Breast epithelium (tissue), 4 donors: Measurements from ENCODE around the gene PPP1R11. TPM values are rescaled to one million over a fixed set of nuclear protein-coding genes. Genes with fewer than 3 reads are reported as not detected.
"Not testable (repeated sequence)": the region's sequence is repeated elsewhere in the genome, so short reads cannot be mapped to it uniquely, and the experiment has no call there.

Experiments
- DNase-seq, 2 donors: peaks; one replicate each; pipeline ENCODE4 v3.0.0-alpha.2; 2019; ENCODE audit warnings: low spot score in 2 of 2
- H3K27ac ChIP-seq, 2 donors: fragments of 200-600 bp; sonication (generic) in 1 of 2; one replicate each; pipeline ENCODE4 v1.5.1; 2016 to 2019; ENCODE audit warnings: mild to moderate bottlenecking in 1 of 2
- H3K27me3 ChIP-seq, 2 donors: fragments of 200-600 bp; sonication (generic) in 1 of 2; one replicate each; pipeline versions ENCODE4 v1.5.1 to v1.6.0; 2017 to 2019; ENCODE audit warnings: control low read depth in 1 of 2, mild to moderate bottlenecking in 1 of 2
- H3K36me3 ChIP-seq: fragments of 200-600 bp; one replicate; pipeline ENCODE4 v1.5.1; 2019
- H3K4me1 ChIP-seq, 2 donors: fragments of 200-600 bp; sonication (generic); one replicate each; pipeline ENCODE4 v1.5.1; 2016 to 2019; ENCODE audit warnings: control low read depth in 1 of 2
- H3K4me3 ChIP-seq, 3 donors: fragments of 200-600 bp; sonication (generic); 1 replicate in 2 of 3; 2 replicates in 1 of 3; pipeline ENCODE4 v1.5.1; 2016 to 2019; ENCODE audit warnings: mild to moderate bottlenecking in 3 of 3, moderate library complexity in 2 of 3
- H3K9me3 ChIP-seq, 2 donors: fragments of 200-600 bp; sonication (generic) in 1 of 2; one replicate each; pipeline ENCODE4 v1.5.1; 2016 to 2019; ENCODE audit warnings: control low read depth in 1 of 2
- POLR2A ChIP-seq: fragments of 450-650 bp; IDR thresholded peaks from one replicate; pipeline ENCODE4 v1.6.1; 2016; ENCODE audit warnings: antibody characterized with exemption, mild to moderate bottlenecking, moderate library complexity
- POLR2AphosphoS5 ChIP-seq, 3 donors: sonication (generic); formaldehyde crosslinking; IDR thresholded peaks; one replicate each; pipeline ENCODE4 v1.6.1; 2017; ENCODE audit warnings: antibody characterized with exemption in 3 of 3
- intact Hi-C: fragments of 100-400 bp; cut with DNase I; formaldehyde crosslinking; loops from one replicate; pipeline ENCODE4 v1.15.1; 2023; ENCODE audit warnings: low total_unique reads
- total RNA-seq, 3 donors: library from RNA; depleted of rRNA; stranded (reverse); fragments of >200 nt; gene quantifications; one replicate each; pipeline ENCODE4 v1.1.0, GENCODE V29; 2016
- TF ChIP-seq, protein P1 (sequence below), 3 donors: fragments of 450-650 bp; IDR thresholded peaks; one replicate each; pipeline ENCODE4 v1.5.1; 2016 to 2017; ENCODE audit warnings: antibody characterized with exemption in 3 of 3, mild to moderate bottlenecking in 3 of 3, moderate library complexity in 3 of 3

Gene PPP1R11
- total RNA-seq, 3 donors from 2014 or later: 28.2 to 43.5 (median 35.8) TPM

GRCh38 chr6:30025186-30025585 lies 41.8 kb upstream of the PPP1R11 start:
- intact Hi-C loops: no loop called here
- Histone ChIP-seq H3K4me1 (no peaks in the 10 kb centered on the region), H3K9me3 (no peaks in the 10 kb centered on the region), H3K27me3 (no peaks in the 10 kb centered on the region), H3K4me3 (no peak overlapping the region), H3K36me3 (no peaks in the 10 kb centered on the region), H3K27ac (no peak overlapping the region)
- no peak for DNase-seq
- TF ChIP-seq POLR2AphosphoS5 (IDR thresholded peaks at IDR 0.05): no peak
- TF ChIP-seq, protein P1, sequence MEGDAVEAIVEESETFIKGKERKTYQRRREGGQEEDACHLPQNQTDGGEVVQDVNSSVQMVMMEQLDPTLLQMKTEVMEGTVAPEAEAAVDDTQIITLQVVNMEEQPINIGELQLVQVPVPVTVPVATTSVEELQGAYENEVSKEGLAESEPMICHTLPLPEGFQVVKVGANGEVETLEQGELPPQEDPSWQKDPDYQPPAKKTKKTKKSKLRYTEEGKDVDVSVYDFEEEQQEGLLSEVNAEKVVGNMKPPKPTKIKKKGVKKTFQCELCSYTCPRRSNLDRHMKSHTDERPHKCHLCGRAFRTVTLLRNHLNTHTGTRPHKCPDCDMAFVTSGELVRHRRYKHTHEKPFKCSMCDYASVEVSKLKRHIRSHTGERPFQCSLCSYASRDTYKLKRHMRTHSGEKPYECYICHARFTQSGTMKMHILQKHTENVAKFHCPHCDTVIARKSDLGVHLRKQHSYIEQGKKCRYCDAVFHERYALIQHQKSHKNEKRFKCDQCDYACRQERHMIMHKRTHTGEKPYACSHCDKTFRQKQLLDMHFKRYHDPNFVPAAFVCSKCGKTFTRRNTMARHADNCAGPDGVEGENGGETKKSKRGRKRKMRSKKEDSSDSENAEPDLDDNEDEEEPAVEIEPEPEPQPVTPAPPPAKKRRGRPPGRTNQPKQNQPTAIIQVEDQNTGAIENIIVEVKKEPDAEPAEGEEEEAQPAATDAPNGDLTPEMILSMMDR (IDR thresholded peaks at IDR 0.05): no peak
- no peak for TF ChIP-seq POLR2A

DNA sequence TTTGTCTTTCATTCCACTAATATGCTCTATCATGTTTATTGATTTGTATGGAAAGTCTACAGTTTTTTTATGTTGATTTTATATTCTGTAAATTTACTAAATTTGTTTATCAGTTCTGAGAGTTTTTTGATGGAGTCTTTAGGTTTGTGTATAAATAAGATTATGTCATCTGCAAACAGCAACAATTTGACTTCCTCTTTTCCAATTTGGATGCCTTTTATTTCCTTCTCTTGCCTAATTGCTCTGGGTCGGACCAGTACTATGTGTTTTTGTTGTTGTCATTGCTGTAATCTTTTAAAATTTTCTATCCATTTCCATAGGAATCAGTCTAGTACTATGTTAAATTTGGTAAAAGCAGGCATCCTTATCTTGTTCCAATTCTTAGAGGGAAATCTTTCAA lies 37.4 kb upstream of the PPP1R11 start:
- no peaks in the 10 kb centered on the region for H3K4me1 ChIP-seq
- no peaks in the 10 kb centered on the region for H3K36me3 ChIP-seq
- H3K9me3 ChIP-seq: no peaks in the 10 kb centered on the region
- no peak for TF ChIP-seq POLR2A
- TF ChIP-seq POLR2AphosphoS5 (IDR thresholded peaks at IDR 0.05): no peak
- TF ChIP-seq, protein P1 (IDR thresholded peaks at IDR 0.05): no peak
- H3K27ac ChIP-seq: no peak overlapping the region
- DNase-seq: no peak
- H3K27me3 ChIP-seq: no peaks in the 10 kb centered on the region
- no peak overlapping the region for H3K4me3 ChIP-seq
- intact Hi-C loops: no loop called here

- Histone ChIP-seq H3K27ac (no peak overlapping the region), H3K4me1 (no peaks in the 10 kb centered on the region), H3K4me3 (no peak overlapping the region), H3K36me3 (peaks cover 5% of the 10 kb centered on the region), H3K27me3 (no peaks in the 10 kb centered on the region), H3K9me3 (no peaks in the 10 kb centered on the region)
- no peak for DNase-seq
- intact Hi-C loops: no loop called here
- TF ChIP-seq, protein P1 (IDR thresholded peaks at IDR 0.05): no peak
- TF ChIP-seq POLR2A: no peak
- no peak for TF ChIP-seq POLR2AphosphoS5 (IDR thresholded peaks at IDR 0.05)
Measured at GRCh38 chr6:30031381-30031780, 35.6 kb upstream of the PPP1R11 start.

GRCh38 chr6:30033440-30033839 lies 33.6 kb upstream of the PPP1R11 start:
- H3K27me3 ChIP-seq, intact Hi-C loops, H3K4me1 ChIP-seq, H3K36me3 ChIP-seq, DNase-seq, H3K4me3 ChIP-seq, H3K27ac ChIP-seq, H3K9me3 ChIP-seq: not testable (repeated sequence)

DNA sequence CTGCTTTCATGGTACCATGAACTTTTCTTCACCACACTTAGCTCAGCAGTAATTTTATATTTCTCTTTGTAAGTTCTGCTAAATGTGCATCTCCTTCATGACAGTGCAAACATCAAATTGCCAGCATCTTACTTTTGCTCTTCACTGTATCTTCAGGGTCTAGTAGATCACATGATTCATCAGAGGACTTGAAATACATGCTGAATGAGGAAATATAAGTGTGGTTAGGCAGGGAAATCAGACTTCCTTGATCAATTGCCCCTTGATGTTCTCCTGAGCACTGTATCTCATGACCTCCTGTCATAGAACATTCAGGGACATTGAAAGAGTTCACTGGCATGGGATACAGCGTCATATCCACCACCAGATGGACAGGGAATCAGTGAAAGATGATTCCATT lies 31.2 kb upstream of the PPP1R11 start:
- Histone ChIP-seq H3K27ac (no peak overlapping the region), H3K4me3 (no peak overlapping the region), H3K9me3 (no peaks in the 10 kb centered on the region), H3K36me3 (peaks cover 5% of the 10 kb centered on the region), H3K4me1 (no peaks in the 10 kb centered on the region), H3K27me3 (no peaks in the 10 kb centered on the region)
- intact Hi-C loops: no loop called here
- DNase-seq: no peak
- no peak for TF ChIP-seq POLR2A
- TF ChIP-seq, protein P1 (IDR thresholded peaks at IDR 0.05): no peak
- no peak for TF ChIP-seq POLR2AphosphoS5 (IDR thresholded peaks at IDR 0.05)

DNA sequence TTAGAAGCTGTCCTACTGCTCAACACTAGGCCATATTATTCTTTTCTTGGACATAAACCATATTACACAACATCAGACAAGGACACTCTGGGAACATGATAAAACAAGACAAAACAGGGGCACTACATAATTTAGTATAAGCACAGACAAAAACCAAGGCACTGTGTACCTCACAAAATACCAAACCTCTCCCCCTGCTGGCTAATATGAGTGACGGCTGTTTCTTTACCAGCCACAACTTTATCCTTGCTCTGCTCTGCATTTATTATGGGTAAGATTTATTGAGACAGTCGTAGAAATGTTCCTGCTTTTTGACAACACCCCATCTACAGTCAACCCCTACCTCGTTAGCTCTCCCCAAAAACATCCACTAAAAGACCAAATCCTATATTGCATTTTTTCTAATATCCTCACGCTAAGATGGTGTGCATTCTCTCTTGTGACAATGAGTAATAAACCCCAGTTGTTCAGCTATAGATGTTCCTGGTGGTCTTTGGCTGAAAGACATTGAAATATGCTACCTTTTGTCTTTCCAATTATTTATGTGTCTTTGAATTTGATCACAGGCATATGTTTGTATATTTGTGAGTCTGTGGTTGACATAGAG lies 29.7 kb upstream of the PPP1R11 start:
- DNase-seq: no peak
- intact Hi-C loops: no loop called here
- H3K9me3 ChIP-seq: no peaks in the 10 kb centered on the region
- no peak overlapping the region for H3K4me3 ChIP-seq
- H3K27ac ChIP-seq: no peak overlapping the region
- TF ChIP-seq POLR2A: no peak
- TF ChIP-seq, protein P1 (IDR thresholded peaks at IDR 0.05): peak; percentile 24 to 40 (median 31)
- no peak for TF ChIP-seq POLR2AphosphoS5 (IDR thresholded peaks at IDR 0.05)
- H3K36me3 ChIP-seq: peaks cover 5% of the 10 kb centered on the region
- H3K27me3 ChIP-seq: no peaks in the 10 kb centered on the region
- no peaks in the 10 kb centered on the region for H3K4me1 ChIP-seq
